Esophagus muscularis mucosa (tissue), 4 donors: ENCODE measurements around the gene RPL18. TPM values are rescaled to one million over a fixed set of nuclear protein-coding genes. Genes with fewer than 3 reads are reported as not detected.
"Not testable (repeated sequence)": the region's sequence is repeated elsewhere in the genome, so short reads cannot be mapped to it uniquely, and the experiment has no call there.

Source experiments
- DNase-seq: peaks from one replicate; pipeline ENCODE4 v3.0.0-alpha.2; 2017; ENCODE audit errors: extremely low spot score
- H3K27ac ChIP-seq, 4 donors: fragments of 200-600 bp; sonication (generic); replicated peaks in 1 of 4; 1 replicate in 3 of 4; 2 replicates in 1 of 4; pipeline ENCODE4 v1.5.1; 2016 to 2019; ENCODE audit warnings: mild to moderate bottlenecking in 1 of 4
- H3K27me3 ChIP-seq, 4 donors: fragments of 200-600 bp; sonication (generic); one replicate each; pipeline versions ENCODE4 v1.5.1 to v1.6.0; 2016 to 2019
- H3K36me3 ChIP-seq, 4 donors: fragments of 200-600 bp; sonication (generic); one replicate each; pipeline ENCODE4 v1.5.1; 2016 to 2019
- H3K4me1 ChIP-seq, 4 donors: fragments of 200-600 bp; sonication (generic); one replicate each; pipeline ENCODE4 v1.5.1; 2016 to 2019
- H3K4me3 ChIP-seq, 4 donors: fragments of 200-600 bp; sonication (generic); 1 replicate in 2 of 4; 2 replicates in 2 of 4; pipeline ENCODE4 v1.5.1; 2016 to 2019; ENCODE audit warnings: mild to moderate bottlenecking in 4 of 4, moderate library complexity in 1 of 4
- H3K9me3 ChIP-seq, 4 donors: fragments of 200-600 bp; sonication (generic); 1 replicate in 3 of 4; 2 replicates in 1 of 4; pipeline ENCODE4 v1.5.1; 2016 to 2019
- EP300 ChIP-seq: sonication (generic); formaldehyde crosslinking; IDR thresholded peaks from one replicate; pipeline ENCODE4 v1.6.1; 2017; ENCODE audit warnings: antibody characterized with exemption
- POLR2A ChIP-seq: fragments of 450-650 bp; IDR thresholded peaks from one replicate; pipeline ENCODE4 v1.6.1; 2017; ENCODE audit warnings: antibody characterized with exemption, moderate library complexity, mild to moderate bottlenecking, low read depth
- POLR2AphosphoS5 ChIP-seq, 2 donors: sonication (generic); formaldehyde crosslinking; IDR thresholded peaks; one replicate each; pipeline ENCODE4 v1.6.1; 2017; ENCODE audit warnings: antibody characterized with exemption in 2 of 2
- WGBS: methylation state at CpG from one replicate; pipeline ENCODE4 v1.1.5; 2018; 5-methylcytosine and 5-hydroxymethylcytosine counted together
- intact Hi-C: fragments of 100-400 bp; cut with DNase I; formaldehyde crosslinking; loops from one replicate; pipeline ENCODE4 v1.15.1; 2023
- total RNA-seq, 4 donors: library from RNA; depleted of rRNA; stranded (reverse); fragments of >200 nt; gene quantifications; one replicate each; pipeline versions ENCODE4 v1.1.0 to v1.2.1, GENCODE V29; 2016
- TF ChIP-seq, protein P1 (sequence below), 3 experiments: fragments of 200-600 bp in 2 of 3; fragments of 450-650 bp in 1 of 3; sonication (generic) in 2 of 3; IDR thresholded peaks; one replicate each; pipeline ENCODE4 v1.5.1; 2017 to 2019; ENCODE audit warnings: antibody characterized with exemption in 3 of 3, mild to moderate bottlenecking in 2 of 3, moderate library complexity in 1 of 3

Gene RPL18
- total RNA-seq, 4 donors from 2014 or later = 1,298 to 2,105 (median 1,742) TPM

DNA sequence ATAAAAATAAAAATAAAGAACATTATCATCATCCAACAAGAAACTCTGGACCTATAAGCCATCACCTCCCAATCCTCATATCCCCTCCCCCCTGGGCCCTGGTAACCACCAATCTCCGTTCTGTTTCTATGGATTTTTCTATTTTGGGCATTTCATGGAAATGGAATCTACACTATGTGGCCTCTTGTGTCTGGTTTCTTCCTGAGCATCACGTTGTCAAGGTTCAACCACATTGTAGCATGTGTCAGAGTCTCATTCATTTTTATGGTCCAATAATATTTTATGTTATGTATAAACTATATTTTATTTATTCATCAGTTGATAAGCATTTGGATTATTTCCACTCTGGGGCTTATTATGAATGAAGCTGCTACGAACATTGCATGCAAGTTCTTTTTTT, 40.1 kb downstream of the RPL18 start:
- WGBS = 28% methylated on average over 3 of the region's 3 CpGs
- no peak overlapping the region for H3K4me3 ChIP-seq
- no peaks in the 10 kb centered on the region for H3K27me3 ChIP-seq
- no peaks in the 10 kb centered on the region for H3K36me3 ChIP-seq
- TF ChIP-seq POLR2A = no peak
- TF ChIP-seq POLR2AphosphoS5 (IDR thresholded peaks at IDR 0.05) = no peak
- TF ChIP-seq, protein P1, sequence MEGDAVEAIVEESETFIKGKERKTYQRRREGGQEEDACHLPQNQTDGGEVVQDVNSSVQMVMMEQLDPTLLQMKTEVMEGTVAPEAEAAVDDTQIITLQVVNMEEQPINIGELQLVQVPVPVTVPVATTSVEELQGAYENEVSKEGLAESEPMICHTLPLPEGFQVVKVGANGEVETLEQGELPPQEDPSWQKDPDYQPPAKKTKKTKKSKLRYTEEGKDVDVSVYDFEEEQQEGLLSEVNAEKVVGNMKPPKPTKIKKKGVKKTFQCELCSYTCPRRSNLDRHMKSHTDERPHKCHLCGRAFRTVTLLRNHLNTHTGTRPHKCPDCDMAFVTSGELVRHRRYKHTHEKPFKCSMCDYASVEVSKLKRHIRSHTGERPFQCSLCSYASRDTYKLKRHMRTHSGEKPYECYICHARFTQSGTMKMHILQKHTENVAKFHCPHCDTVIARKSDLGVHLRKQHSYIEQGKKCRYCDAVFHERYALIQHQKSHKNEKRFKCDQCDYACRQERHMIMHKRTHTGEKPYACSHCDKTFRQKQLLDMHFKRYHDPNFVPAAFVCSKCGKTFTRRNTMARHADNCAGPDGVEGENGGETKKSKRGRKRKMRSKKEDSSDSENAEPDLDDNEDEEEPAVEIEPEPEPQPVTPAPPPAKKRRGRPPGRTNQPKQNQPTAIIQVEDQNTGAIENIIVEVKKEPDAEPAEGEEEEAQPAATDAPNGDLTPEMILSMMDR (IDR thresholded peaks at IDR 0.05) = no peak
- TF ChIP-seq EP300 = no peak
- intact Hi-C loops = no loop called here
- H3K9me3 ChIP-seq = no peaks in the 10 kb centered on the region
- DNase-seq = no peak
- peaks cover 3 to 4% (median 3%) of the 10 kb centered on the region in 4 donors for H3K4me1 ChIP-seq
- no peak overlapping the region for H3K27ac ChIP-seq

DNA sequence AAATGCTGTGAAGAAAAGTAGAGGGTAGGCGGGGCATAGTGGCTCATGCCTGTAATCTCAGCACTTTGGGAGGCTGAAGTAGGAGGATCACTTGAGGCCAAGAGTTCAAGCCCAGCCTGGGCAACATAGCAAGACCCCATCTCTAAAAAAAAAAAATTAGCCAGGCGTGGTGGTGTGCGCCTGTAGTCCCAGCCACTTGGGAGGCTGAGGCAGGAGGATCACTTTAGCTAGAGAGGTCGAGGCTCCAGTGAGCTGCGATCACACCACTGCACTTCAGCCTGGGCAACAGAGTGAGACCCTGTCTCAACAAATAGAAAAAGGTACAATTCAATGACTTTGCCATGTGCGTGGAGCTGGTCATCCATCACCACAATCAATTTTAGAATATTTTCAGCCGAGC, 41.1 kb downstream of the RPL18 start:
- H3K4me1 ChIP-seq, H3K27me3 ChIP-seq, H3K9me3 ChIP-seq, H3K27ac ChIP-seq, intact Hi-C loops, DNase-seq, H3K36me3 ChIP-seq, H3K4me3 ChIP-seq: not testable (repeated sequence)
- WGBS = 93% methylated on average over 7 of the region's 7 CpGs

- H3K36me3 ChIP-seq = no peaks in the 10 kb centered on the region
- H3K27ac ChIP-seq = no peak overlapping the region
- no peaks in the 10 kb centered on the region for H3K27me3 ChIP-seq
- intact Hi-C loops = no loop called here
- H3K4me3 ChIP-seq = no peak overlapping the region
- TF ChIP-seq POLR2AphosphoS5 (IDR thresholded peaks at IDR 0.05) (no peak), EP300 (no peak), POLR2A (no peak)
- TF ChIP-seq, protein P1 (IDR thresholded peaks at IDR 0.05) = no peak
- no peaks in the 10 kb centered on the region for H3K9me3 ChIP-seq
- WGBS = 81% methylated on average over 23 of the region's 23 CpGs
- H3K4me1 ChIP-seq = no peaks in the 10 kb centered on the region
- DNase-seq = no peak
Observed at GRCh38 chr19:48575931-48576622, 42.9 kb downstream of the RPL18 start.

GRCh38 chr19:48573163-48573505, 45.8 kb downstream of the RPL18 start:
- no peaks in the 10 kb centered on the region for H3K9me3 ChIP-seq
- no peak for DNase-seq
- no peak overlapping the region for H3K27ac ChIP-seq
- H3K4me1 ChIP-seq = peaks cover 2 to 9% (median 8%) of the 10 kb centered on the region in 4 donors
- intact Hi-C loops = no loop called here
- no peaks in the 10 kb centered on the region for H3K27me3 ChIP-seq
- H3K4me3 ChIP-seq = no peak overlapping the region
- H3K36me3 ChIP-seq = no peaks in the 10 kb centered on the region
- whole genome bisulfite sequencing = 85% methylated on average over 12 of the region's 12 CpGs
- TF ChIP-seq EP300 = no peak
- TF ChIP-seq, protein P1 (IDR thresholded peaks at IDR 0.05) = no peak
- TF ChIP-seq POLR2A = no peak
- no peak for TF ChIP-seq POLR2AphosphoS5 (IDR thresholded peaks at IDR 0.05)

DNA sequence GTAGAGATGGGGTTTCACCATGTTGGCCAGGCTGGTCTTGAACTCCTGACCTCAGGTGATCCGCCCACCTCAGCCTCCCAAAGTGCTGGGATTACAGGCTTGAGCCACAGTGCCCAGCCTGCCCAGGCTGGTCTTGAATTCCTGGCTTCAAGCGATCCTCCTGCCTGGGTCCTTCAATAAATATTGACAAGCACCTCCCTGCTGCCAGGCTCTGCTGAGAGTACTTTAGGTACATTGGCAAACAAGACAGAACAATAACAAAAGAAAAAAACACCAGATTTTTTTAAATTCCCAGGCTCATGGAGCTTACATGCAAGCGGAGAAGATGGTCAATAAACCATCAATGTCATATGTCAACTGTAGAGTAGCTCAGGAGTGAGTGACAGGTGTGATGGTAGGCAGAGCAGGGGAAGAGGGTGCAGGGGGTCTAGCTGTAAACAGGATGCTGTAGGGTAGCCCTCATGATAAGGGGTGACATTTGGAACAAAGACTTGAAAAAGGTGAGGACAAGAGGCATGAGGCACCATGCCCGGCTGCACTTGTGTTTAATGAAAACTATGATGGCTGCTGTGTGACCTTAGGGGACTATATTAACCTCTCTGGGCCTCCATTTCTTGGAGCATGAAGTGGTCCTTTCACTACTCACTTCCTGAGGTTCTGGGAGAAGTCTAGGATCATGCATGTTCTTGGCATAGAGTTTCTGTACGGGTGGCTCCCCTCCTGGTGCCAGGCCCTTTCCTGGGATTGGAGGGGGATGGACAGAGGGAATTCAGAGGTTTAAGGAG, 47.4 kb downstream of the RPL18 start:
- no peak for TF ChIP-seq EP300
- TF ChIP-seq, protein P1 (IDR thresholded peaks at IDR 0.05) = no peak
- TF ChIP-seq POLR2A = no peak
- TF ChIP-seq POLR2AphosphoS5 (IDR thresholded peaks at IDR 0.05) = no peak
- intact Hi-C loops = no loop called here
- no peaks in the 10 kb centered on the region for H3K27me3 ChIP-seq
- H3K9me3 ChIP-seq = no peaks in the 10 kb centered on the region
- no peak for DNase-seq
- WGBS = 80% methylated on average over 5 of the region's 5 CpGs
- H3K4me3 ChIP-seq = no peak overlapping the region
- H3K36me3 ChIP-seq = no peaks in the 10 kb centered on the region
- H3K4me1 ChIP-seq = peaks cover 8 to 19% (median 16%) of the 10 kb centered on the region in 4 donors
- H3K27ac ChIP-seq = no peak overlapping the region
